Neural cell (in vitro differentiated cells): ENCODE data around the gene FSIP1. TPM values are rescaled to one million over a fixed set of nuclear protein-coding genes. Genes with fewer than 3 reads are reported as not detected.

Experiments
- H2AFZ ChIP-seq: fragments of 200-600, 300-800 bp; sonication (generic), shearing (Covaris generic); 2 replicates; pipeline ENCODE4 v1.6.0; 2014; ENCODE audit warnings: low read depth, mild to moderate bottlenecking, antibody characterized with exemption, low read length, moderate library complexity
- H3F3A ChIP-seq: fragments of 200-600 bp; shearing (Covaris generic); 2 replicates; pipeline ENCODE4 v1.6.1; 2016; ENCODE audit warnings: mild to moderate bottlenecking, moderate library complexity, mixed read lengths, antibody characterized with exemption, low read length; ENCODE audit not compliant: insufficient read depth, poor library complexity, severe bottlenecking
- H3K27ac ChIP-seq: fragments of 200-600, 300-800 bp; sonication (generic), shearing (Covaris generic); 2 replicates; pipeline ENCODE4 v1.5.1; 2014; ENCODE audit warnings: mild to moderate bottlenecking, low read length, moderate library complexity
- H3K27me3 ChIP-seq: fragments of 300-800, 200-600 bp; sonication (generic), shearing (Covaris generic); 2 replicates; pipeline ENCODE4 v1.6.0; 2014; ENCODE audit warnings: mild to moderate bottlenecking, low read depth, low read length, moderate library complexity; ENCODE audit not compliant: insufficient read depth
- H3K36me3 ChIP-seq: fragments of 300-800, 200-600 bp; sonication (generic), shearing (Covaris generic); 2 replicates; pipeline ENCODE4 v1.5.1; 2014; ENCODE audit warnings: mild to moderate bottlenecking, antibody characterized with exemption, low read length, moderate library complexity; ENCODE audit not compliant: insufficient read depth
- H3K4me2 ChIP-seq: fragments of 300-800, 200-600 bp; sonication (generic), shearing (Covaris generic); 2 replicates; pipeline ENCODE4 v1.6.0; 2014; ENCODE audit warnings: mild to moderate bottlenecking, low read length
- H3K4me3 ChIP-seq: fragments of 300-800, 200-600 bp; sonication (generic), shearing (Covaris generic); 2 replicates; pipeline ENCODE4 v1.5.1; 2014; ENCODE audit warnings: mild to moderate bottlenecking, low read length, moderate library complexity
- H3K79me2 ChIP-seq: fragments of 200-600 bp; shearing (Covaris generic); replicated peaks from 2 replicates; pipeline ENCODE4 v1.6.0; 2014; ENCODE audit warnings: mild to moderate bottlenecking, low read length, moderate library complexity; ENCODE audit not compliant: insufficient read depth
- H3K9ac ChIP-seq: fragments of 300-800, 200-600 bp; sonication (generic), shearing (Covaris generic); 2 replicates; pipeline ENCODE4 v1.6.1; 2016; ENCODE audit warnings: mild to moderate bottlenecking, low read length, mixed read lengths
- H3K9me2 ChIP-seq: fragments of 200-600 bp; shearing (Covaris generic); 2 replicates; pipeline ENCODE4 v1.6.1; 2016; ENCODE audit warnings: mild to moderate bottlenecking, low read length, mixed read lengths; ENCODE audit not compliant: insufficient read depth
- H3K9me3 ChIP-seq: fragments of 200-600, 300-800 bp; sonication (generic), shearing (Covaris generic); 2 replicates; pipeline ENCODE4 v1.6.1; 2016; ENCODE audit warnings: mild to moderate bottlenecking, mixed run types, low read length, moderate library complexity, mixed read lengths
- H4K20me1 ChIP-seq: fragments of 200-600 bp; shearing (Covaris generic); 2 replicates; pipeline ENCODE4 v1.6.1; 2016; ENCODE audit warnings: mild to moderate bottlenecking, mixed run types; ENCODE audit not compliant: insufficient read depth
- EP300 ChIP-seq: fragments of 450-650 bp; conservative IDR thresholded peaks from 2 replicates; pipeline ENCODE4 v1.6.1; 2014; ENCODE audit warnings: antibody characterized with exemption, mild to moderate bottlenecking, moderate library complexity; ENCODE audit not compliant: poor library complexity, severe bottlenecking
- EZH2 ChIP-seq: fragments of 200-600, 300-800 bp; shearing (Covaris generic), sonication (generic); IDR thresholded peaks from 2 replicates; pipeline ENCODE4 v1.6.1; 2014; ENCODE audit warnings: antibody characterized with exemption, low read length, borderline replicate concordance, mild to moderate bottlenecking; ENCODE audit not compliant: insufficient read depth, poor library complexity, severe bottlenecking
- MXI1 ChIP-seq: fragments of 450-650 bp; conservative IDR thresholded peaks from 2 replicates; pipeline ENCODE4 v1.6.1; 2014; ENCODE audit warnings: antibody characterized with exemption, mild to moderate bottlenecking; ENCODE audit not compliant: poor library complexity, severe bottlenecking
- POLR2AphosphoS5 ChIP-seq: IDR thresholded peaks from 2 replicates; pipeline ENCODE4 v1.6.1; 2012
- RAD21 ChIP-seq: fragments of 450-650 bp; conservative IDR thresholded peaks from 2 replicates; pipeline ENCODE4 v1.6.1; 2014; ENCODE audit warnings: antibody characterized with exemption, mild to moderate bottlenecking, moderate library complexity
- REST ChIP-seq: IDR thresholded peaks from 2 replicates; pipeline ENCODE4 v1.6.1; 2012; ENCODE audit warnings: borderline replicate concordance
- SMC3 ChIP-seq: fragments of 450-650 bp; conservative IDR thresholded peaks from 2 replicates; pipeline ENCODE4 v1.6.1; 2014; ENCODE audit warnings: antibody characterized with exemption, mild to moderate bottlenecking, moderate library complexity; ENCODE audit not compliant: poor library complexity
- TAF1 ChIP-seq: IDR thresholded peaks from 2 replicates; pipeline ENCODE4 v1.6.1; 2012; ENCODE audit warnings: low read depth
- polyA plus RNA-seq: library from polyadenylated mRNA; depleted of rRNA; stranded (reverse); fragments of >200 nt; gene quantifications from 2 replicates; pipeline ENCODE4 v1.2.3, GENCODE V29; 2014
- TF ChIP-seq, protein P1 (sequence below): fragments of 450-650 bp; IDR thresholded peaks from 2 replicates; pipeline ENCODE4 v1.5.1; 2014; ENCODE audit warnings: antibody characterized with exemption, mild to moderate bottlenecking, moderate library complexity; ENCODE audit not compliant: poor library complexity, severe bottlenecking

Gene FSIP1
- polyA plus RNA-seq, 1 donor from 2014 or later, result 3.8 TPM

GRCh38 chr15:39698444-39699390 lies 83.9 kb downstream of the FSIP1 start:
- Histone ChIP-seq H3K9ac (no peak overlapping the region), H2AFZ (no peak overlapping the region), H3K36me3 (no peaks in the 10 kb centered on the region), H3F3A (no peaks in the 10 kb centered on the region), H3K27me3 (no peaks in the 10 kb centered on the region), H4K20me1 (no peaks in the 10 kb centered on the region), H3K9me3 (no peaks in the 10 kb centered on the region), H3K4me3 (no peak overlapping the region), H3K4me2 (no peak overlapping the region), H3K9me2 (no peaks in the 10 kb centered on the region), H3K79me2 (no peaks in the 10 kb centered on the region), H3K27ac (no peak overlapping the region)
- no peak for TF ChIP-seq MXI1
- TF ChIP-seq EZH2, result no peak
- TF ChIP-seq TAF1, result no peak
- no peak for TF ChIP-seq SMC3

GRCh38 chr15:39697509-39697908 lies 85.1 kb downstream of the FSIP1 start:
- no peaks in the 10 kb centered on the region for H3K27me3 ChIP-seq
- H3F3A ChIP-seq, result peaks cover 2% of the 10 kb centered on the region
- H2AFZ ChIP-seq, result no peak overlapping the region
- H3K9ac ChIP-seq, result no peak overlapping the region
- no peak overlapping the region for H3K4me3 ChIP-seq
- no peak overlapping the region for H3K27ac ChIP-seq
- TF ChIP-seq TAF1 (no peak), EP300 (no peak), POLR2AphosphoS5 (no peak), RAD21 (no peak), EZH2 (no peak), MXI1 (no peak), REST (no peak), SMC3 (no peak)
- TF ChIP-seq, protein P1, sequence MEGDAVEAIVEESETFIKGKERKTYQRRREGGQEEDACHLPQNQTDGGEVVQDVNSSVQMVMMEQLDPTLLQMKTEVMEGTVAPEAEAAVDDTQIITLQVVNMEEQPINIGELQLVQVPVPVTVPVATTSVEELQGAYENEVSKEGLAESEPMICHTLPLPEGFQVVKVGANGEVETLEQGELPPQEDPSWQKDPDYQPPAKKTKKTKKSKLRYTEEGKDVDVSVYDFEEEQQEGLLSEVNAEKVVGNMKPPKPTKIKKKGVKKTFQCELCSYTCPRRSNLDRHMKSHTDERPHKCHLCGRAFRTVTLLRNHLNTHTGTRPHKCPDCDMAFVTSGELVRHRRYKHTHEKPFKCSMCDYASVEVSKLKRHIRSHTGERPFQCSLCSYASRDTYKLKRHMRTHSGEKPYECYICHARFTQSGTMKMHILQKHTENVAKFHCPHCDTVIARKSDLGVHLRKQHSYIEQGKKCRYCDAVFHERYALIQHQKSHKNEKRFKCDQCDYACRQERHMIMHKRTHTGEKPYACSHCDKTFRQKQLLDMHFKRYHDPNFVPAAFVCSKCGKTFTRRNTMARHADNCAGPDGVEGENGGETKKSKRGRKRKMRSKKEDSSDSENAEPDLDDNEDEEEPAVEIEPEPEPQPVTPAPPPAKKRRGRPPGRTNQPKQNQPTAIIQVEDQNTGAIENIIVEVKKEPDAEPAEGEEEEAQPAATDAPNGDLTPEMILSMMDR, result no peak
- no peaks in the 10 kb centered on the region for H4K20me1 ChIP-seq
- H3K4me2 ChIP-seq, result no peak overlapping the region
- H3K9me3 ChIP-seq, result no peaks in the 10 kb centered on the region
- no peaks in the 10 kb centered on the region for H3K9me2 ChIP-seq
- H3K79me2 ChIP-seq, result no peaks in the 10 kb centered on the region
- no peaks in the 10 kb centered on the region for H3K36me3 ChIP-seq
